GM12878 (cell line): ENCODE data around the gene SHROOM2. TPM values are rescaled to one million over a fixed set of nuclear protein-coding genes. Genes with fewer than 3 reads are reported as not detected.
A peak's percentile ranks its signal among the peaks of the same experiment; 100 is the strongest.

ENCODE experiments used
- CEBPB ChIP-seq, 2 experiments: fragments of 150-350 bp in 1 of 2; IDR thresholded peaks; 2 replicates each; pipeline ENCODE4 v1.6.1; 2012 to 2014; ENCODE audit warnings: low read depth in 2 of 2, low read length in 2 of 2, borderline replicate concordance in 1 of 2, inconsistent platforms in 1 of 2
- CHD1 ChIP-seq: IDR thresholded peaks from 2 replicates; pipeline ENCODE4 v1.6.1; 2012; ENCODE audit warnings: low read depth, low read length, improper control_type of control experiment
- CREB1 ChIP-seq: IDR thresholded peaks from 2 replicates; pipeline ENCODE4 v1.6.1; 2012; ENCODE audit warnings: low read depth, mild to moderate bottlenecking, inconsistent platforms
- CUX1 ChIP-seq: IDR thresholded peaks from 2 replicates; pipeline ENCODE4 v1.6.1; 2012; ENCODE audit warnings: improper control_type of control experiment, low read depth, low read length; ENCODE audit not compliant: insufficient replicate concordance
- GABPA ChIP-seq: IDR thresholded peaks from 2 replicates; pipeline ENCODE4 v1.6.1; 2014; ENCODE audit warnings: antibody characterized with exemption, low read depth, mild to moderate bottlenecking, inconsistent platforms
- HDAC2 ChIP-seq: fragments of 200-600 bp; sonication (generic); IDR thresholded peaks from 2 replicates; pipeline ENCODE4 v1.6.1; 2017
- HDGF ChIP-seq: fragments of 450-650 bp; IDR thresholded peaks from 2 replicates; pipeline ENCODE4 v1.6.1; 2016; ENCODE audit warnings: antibody characterized with exemption
- IRF4 ChIP-seq: IDR thresholded peaks from 2 replicates; pipeline ENCODE4 v1.6.1; 2011; ENCODE audit warnings: low read depth, low read length
- KDM1A ChIP-seq: fragments of 200-600 bp; sonication (generic); IDR thresholded peaks from 2 replicates; pipeline ENCODE4 v1.6.1; 2016; ENCODE audit warnings: borderline replicate concordance
- MYB ChIP-seq: fragments of 150-350 bp; IDR thresholded peaks from 2 replicates; pipeline ENCODE4 v1.6.1; 2014; ENCODE audit warnings: mild to moderate bottlenecking, low read depth, low read length, borderline replicate concordance
- NFIC ChIP-seq: IDR thresholded peaks from 2 replicates; pipeline ENCODE4 v1.6.1; 2012; ENCODE audit warnings: low read depth, mild to moderate bottlenecking, inconsistent platforms, low read length, moderate library complexity
- NR2C2 ChIP-seq: IDR thresholded peaks from 2 replicates; pipeline ENCODE4 v1.6.1; 2011; ENCODE audit warnings: borderline replicate concordance, low read depth; ENCODE audit not compliant: control insufficient read depth, insufficient read length
- RELB ChIP-seq: fragments of 450-650 bp; IDR thresholded peaks from 2 replicates; pipeline ENCODE4 v1.6.1; 2017; ENCODE audit warnings: low read depth, mild to moderate bottlenecking, moderate library complexity
- SREBF1 ChIP-seq: IDR thresholded peaks from 2 replicates; pipeline ENCODE4 v1.6.1; 2012; ENCODE audit warnings: mild to moderate bottlenecking, low read length
- STAT1 ChIP-seq: fragments of 450-650 bp; conservative IDR thresholded peaks from 2 replicates; pipeline ENCODE4 v1.6.1; 2014; ENCODE audit warnings: antibody characterized with exemption, mild to moderate bottlenecking
- STAT3 ChIP-seq: IDR thresholded peaks from 2 replicates; pipeline ENCODE4 v1.6.1; 2011; ENCODE audit warnings: low read depth, low read length, improper control_type of control experiment
- TCF12 ChIP-seq: IDR thresholded peaks from 2 replicates; pipeline ENCODE4 v1.6.1; 2011; ENCODE audit warnings: low read depth, mild to moderate bottlenecking, low read length
- USF1 ChIP-seq: IDR thresholded peaks from 2 replicates; pipeline ENCODE4 v1.6.1; 2011; ENCODE audit warnings: borderline replicate concordance, low read depth, mild to moderate bottlenecking, moderate library complexity, mixed read lengths, low read length; ENCODE audit not compliant: insufficient read depth; ENCODE audit errors: extremely low read length
- ZBED1 ChIP-seq: IDR thresholded peaks from 2 replicates; pipeline ENCODE4 v1.6.1; 2016; ENCODE audit warnings: borderline replicate concordance
- ZBTB11 ChIP-seq: fragments of 450-650 bp; formaldehyde crosslinking; IDR thresholded peaks from 2 replicates; pipeline ENCODE4 v1.5.0; 2022; ENCODE audit warnings: mild to moderate bottlenecking, missing genetic modification characterization
- ZNF217 ChIP-seq: fragments of 450-650 bp; IDR thresholded peaks from 2 replicates; pipeline ENCODE4 v1.6.1; 2017; ENCODE audit warnings: antibody characterized with exemption, mild to moderate bottlenecking
- ZNF24 ChIP-seq: fragments of 450-650 bp; IDR thresholded peaks from 2 replicates; pipeline ENCODE4 v1.6.1; 2017; ENCODE audit warnings: antibody characterized with exemption, mild to moderate bottlenecking
- polyA plus RNA-seq, 11 experiments: library from polyadenylated mRNA; depleted of rRNA in 4 of 11; unstranded in 6 of 11; stranded (reverse) in 5 of 11; fragments of >200 nt; fragmentation: Nextera tagmentation in 4 of 11; fragmentation: Illumina TruSeq in 1 of 11; extraction: Ambion mirVana in 4 of 11; extraction: Trizol in 1 of 11; gene quantifications; 1 replicate in 1 of 11; 2 replicates in 10 of 11; pipeline versions ENCODE4 v1.2.1 to v1.2.3, GENCODE V29; 2011 to 2016; ENCODE audit warnings: inconsistent platforms in 2 of 11, missing spikeins in 2 of 11, low read depth in 1 of 11
- total RNA-seq, 4 experiments: library from RNA; depleted of rRNA in 3 of 4; stranded (reverse); fragments of >200 nt in 3 of 4; fragmentation: Illumina TruSeq in 1 of 4; extraction: Trizol in 1 of 4; gene quantifications; 2 replicates each; pipeline versions ENCODE4 v1.2.1 to v1.2.3, GENCODE V29; 2013 to 2021

SHROOM2 gene
- total and polyA plus RNA-seq, 10 of the 15 experiments (the other 5 are each of a cell fraction or from before 2014, with no cell fraction given): under 0.01 to 0.15 (median 0.09) TPM; not detected in 2

GRCh38 chrX:9997524-9997923, 211.3 kb downstream of the SHROOM2 start (continued):
- TF ChIP-seq CEBPB (IDR thresholded peaks at IDR 0.05; ENCODE audit: borderline replicate concordance in 1 of 2, low read depth in 2 of 2, low read length in 2 of 2) (no peak), TCF12 (peak; percentile 46; the same call in 1 of the 2 replicates), CUX1 (no peak), CREB1 (peak; percentile 64; the same call in 1 of the 2 replicates), ZNF24 (no peak), NR2C2 (no peak), STAT1 (no peak), ZBED1 (no peak), HDGF (0 out of 2 replicates have a peak, but pooled peaks have one; percentile 41), ZNF217 (no peak), HDAC2 (no peak), RELB (peak; percentile 98), CHD1 (no peak), IRF4 (peak; percentile 33; the same call in 1 of the 2 replicates), USF1 (no peak), KDM1A (no peak), NFIC (peak; percentile 19; the same call in 1 of the 2 replicates), MYB (no peak), STAT3 (no peak), GABPA (no peak), SREBF1 (no peak), ZBTB11 (CRISPR knock-in tag) (no peak)
